H1 (cell line): ENCODE results near the gene XAB2. TPM values are rescaled to one million over a fixed set of nuclear protein-coding genes. Genes with fewer than 3 reads are reported as not detected.
A peak's percentile ranks its signal among the peaks of the same experiment; 100 is the strongest.

Source experiments
- CTCF ChIA-PET: fragments of 300-600 bp; sonication (Branson Sonifier 250); formaldehyde crosslinking; loops from one replicate; lab custom pipeline; 2021; ENCODE audit not compliant: partially characterized antibody; lab: Charles Lee
- POLR2A ChIA-PET: fragments of 300-600 bp; sonication (Branson Sonifier 250); formaldehyde crosslinking; loops from one replicate; lab custom pipeline; 2021; ENCODE audit warnings: inconsistent platforms; ENCODE audit not compliant: partially characterized antibody; lab: Charles Lee
- DNase-seq, 2 experiments: peaks; one replicate each; pipeline versions ENCODE4 v3.0.0 to v3.0.0-alpha.2; 2010 to 2022; ENCODE audit warnings: low spot score in 2 of 2, low read depth in 1 of 2, mixed read lengths in 1 of 2
- FAIRE-seq: peaks from 2 replicates; lab custom pipeline; 2011; peaks lifted over from hg19 to GRCh38; lab: Jason Lieb, UNC
- H2AFZ ChIP-seq: 2 replicates; pipeline ENCODE4 v1.8.1; 2012; ENCODE audit warnings: low read length, inconsistent platforms
- H2AK5ac ChIP-seq: 2 replicates; pipeline ENCODE4 v1.6.1; 2013; ENCODE audit warnings: low read depth, low read length
- H2BK120ac ChIP-seq: replicated peaks from 2 replicates; pipeline ENCODE3; 2013; ENCODE audit warnings: low read depth, low read length, inconsistent platforms
- H2BK12ac ChIP-seq: 2 replicates; pipeline ENCODE4 v1.6.1; 2013; ENCODE audit warnings: low read depth, low read length
- H2BK15ac ChIP-seq: 2 replicates; pipeline ENCODE4 v1.6.1; 2013; ENCODE audit warnings: low read length
- H2BK20ac ChIP-seq: 2 replicates; pipeline ENCODE4 v1.6.1; 2013; ENCODE audit warnings: low read length
- H2BK5ac ChIP-seq: 2 replicates; pipeline ENCODE4 v1.6.1; 2013; ENCODE audit warnings: low read depth, low read length
- H3K14ac ChIP-seq: 2 replicates; pipeline ENCODE4 v1.6.1; 2013; ENCODE audit warnings: inconsistent platforms; ENCODE audit not compliant: insufficient read length
- H3K18ac ChIP-seq: 2 replicates; pipeline ENCODE4 v1.6.1; 2013; ENCODE audit warnings: low read length; ENCODE audit errors: extremely low read depth
- H3K23ac ChIP-seq: 2 replicates; pipeline ENCODE4 v1.6.1; 2013; ENCODE audit warnings: inconsistent platforms; ENCODE audit not compliant: insufficient read length
- H3K23me2 ChIP-seq: 2 replicates; pipeline ENCODE4 v1.6.1; 2013; ENCODE audit warnings: low read depth, low read length
- H3K27ac ChIP-seq: 2 replicates; pipeline ENCODE4 v1.6.1; 2011; ENCODE audit warnings: low read depth, low read length, inconsistent platforms
- H3K27me3 ChIP-seq, 4 experiments: replicated peaks in 1 of 4; 1 replicate in 1 of 4; 2 replicates in 3 of 4; pipeline versions ENCODE4 v1.6.1 to v1.8.1; 2011 to 2013; ENCODE audit warnings: low read length in 3 of 4, mild to moderate bottlenecking in 3 of 4, inconsistent platforms in 2 of 4, mixed read lengths in 2 of 4, moderate library complexity in 1 of 4; ENCODE audit not compliant: control insufficient read depth in 3 of 4, insufficient read depth in 3 of 4; ENCODE audit errors: extremely low read depth in 1 of 4
- H3K36me3 ChIP-seq, 4 experiments: 2 replicates each; pipeline versions ENCODE4 v1.6.1 to v1.8.1; 2011 to 2013; ENCODE audit warnings: mild to moderate bottlenecking in 4 of 4, low read length in 3 of 4, moderate library complexity in 2 of 4, control low read depth in 1 of 4, inconsistent platforms in 1 of 4; ENCODE audit not compliant: insufficient read depth in 4 of 4, control insufficient read depth in 2 of 4
- H3K4ac ChIP-seq: replicated peaks from 2 replicates; pipeline ENCODE3; 2013; ENCODE audit warnings: low read length, low read depth, mixed read lengths, inconsistent platforms; ENCODE audit not compliant: insufficient read length
- H3K4me1 ChIP-seq, 4 experiments: replicated peaks in 1 of 4; 1 replicate in 1 of 4; 2 replicates in 3 of 4; pipeline versions ENCODE4 v1.6.1 to v1.8.1; 2011 to 2013; ENCODE audit warnings: low read length in 3 of 4, inconsistent platforms in 2 of 4, mixed read lengths in 1 of 4; ENCODE audit not compliant: insufficient read depth in 4 of 4, control insufficient read depth in 3 of 4
- H3K4me2 ChIP-seq, 2 experiments: 2 replicates each; pipeline versions ENCODE4 v1.6.1 to v1.8.1; 2011 to 2013; ENCODE audit warnings: low read depth in 2 of 2, low read length in 2 of 2, control low read depth in 1 of 2, inconsistent platforms in 1 of 2, mild to moderate bottlenecking in 1 of 2; ENCODE audit not compliant: insufficient read depth in 1 of 2
- H3K4me3 ChIP-seq, 4 experiments: fragments of 200-600, 300-600 bp in 1 of 4; sonication (generic), shearing (Covaris generic), sonication (Bioruptor Twin) in 1 of 4; 2 replicates each; pipeline versions ENCODE4 v1.5.1 to v1.8.1; 2011 to 2016; ENCODE audit warnings: low read length in 4 of 4, low read depth in 3 of 4, control low read depth in 2 of 4, inconsistent platforms in 2 of 4, mild to moderate bottlenecking in 2 of 4, mixed read lengths in 1 of 4, moderate library complexity in 1 of 4; ENCODE audit not compliant: insufficient read depth in 2 of 4; ENCODE audit errors: extremely low read depth in 1 of 4
- H3K56ac ChIP-seq: replicated peaks from 2 replicates; pipeline ENCODE3; 2013; ENCODE audit warnings: low read depth, mild to moderate bottlenecking, mixed read lengths, low read length, inconsistent platforms; ENCODE audit not compliant: insufficient read length
- H3K79me1 ChIP-seq: 2 replicates; pipeline ENCODE4 v1.6.1; 2013; ENCODE audit warnings: low read depth, low read length, control low read depth
- H3K79me2 ChIP-seq, 2 experiments: 2 replicates each; pipeline versions ENCODE4 v1.6.1 to v1.8.1; 2012 to 2013; ENCODE audit warnings: low read length in 2 of 2, mild to moderate bottlenecking in 2 of 2, inconsistent platforms in 1 of 2; ENCODE audit not compliant: insufficient read depth in 2 of 2, control insufficient read depth in 1 of 2
- H3K9ac ChIP-seq, 4 experiments: replicated peaks in 1 of 4; 1 replicate in 1 of 4; 2 replicates in 3 of 4; pipeline versions ENCODE4 v1.6.1 to v1.8.1; 2011 to 2013; ENCODE audit warnings: low read depth in 3 of 4, low read length in 3 of 4, control low read depth in 2 of 4, mild to moderate bottlenecking in 2 of 4, moderate library complexity in 2 of 4, inconsistent platforms in 1 of 4; ENCODE audit errors: extremely low read depth in 1 of 4
- H3K9me3 ChIP-seq, 2 experiments: 2 replicates each; pipeline versions ENCODE4 v1.6.1 to v1.8.1; 2012 to 2013; ENCODE audit warnings: mild to moderate bottlenecking in 2 of 2, moderate library complexity in 2 of 2, control low read depth in 1 of 2, inconsistent platforms in 1 of 2, low read depth in 1 of 2, low read length in 1 of 2, mixed read lengths in 1 of 2; ENCODE audit not compliant: insufficient read depth in 2 of 2
- H4K20me1 ChIP-seq, 2 experiments: replicated peaks in 1 of 2; 2 replicates each; pipeline versions ENCODE3 to v1.8.1; 2011 to 2013; ENCODE audit warnings: inconsistent platforms in 2 of 2, low read length in 2 of 2, mild to moderate bottlenecking in 1 of 2; ENCODE audit not compliant: insufficient read depth in 2 of 2, control insufficient read depth in 1 of 2
- H4K5ac ChIP-seq: 2 replicates; pipeline ENCODE4 v1.6.1; 2013; ENCODE audit warnings: low read length, low read depth, mixed read lengths, inconsistent platforms; ENCODE audit not compliant: insufficient read length
- H4K8ac ChIP-seq: 2 replicates; pipeline ENCODE4 v1.8.0; 2013; ENCODE audit warnings: mild to moderate bottlenecking, moderate library complexity, low read length, inconsistent platforms; ENCODE audit not compliant: insufficient read depth; ENCODE audit errors: extremely low read depth
- H4K91ac ChIP-seq: replicated peaks from 2 replicates; pipeline ENCODE3; 2013; ENCODE audit warnings: low read length, mixed read lengths, inconsistent platforms; ENCODE audit not compliant: insufficient read length
- ATF3 ChIP-seq: IDR thresholded peaks from 2 replicates; pipeline ENCODE4 v1.6.1; 2011; ENCODE audit warnings: low read depth, mild to moderate bottlenecking, low read length; ENCODE audit not compliant: insufficient read depth
- EZH2 ChIP-seq: fragments of 200-600 bp; sonication (generic); IDR thresholded peaks from 2 replicates; pipeline ENCODE4 v1.7.1; 2012; ENCODE audit warnings: low read depth, mild to moderate bottlenecking, moderate library complexity, low read length, inconsistent platforms; ENCODE audit not compliant: severe bottlenecking
- POLR2A ChIP-seq, 2 experiments: IDR thresholded peaks; 1 replicate in 1 of 2; 2 replicates in 1 of 2; pipeline ENCODE4 v1.6.1; 2011; ENCODE audit warnings: low read depth in 2 of 2, low read length in 2 of 2, mild to moderate bottlenecking in 2 of 2; ENCODE audit errors: control extremely low read depth in 1 of 2
- WGBS, 2 experiments: shearing (Covaris generic) in 1 of 2; methylation state at CpG; one replicate each; pipeline versions ENCODE4 v1.1.6 to v1.1.7; 2013 to 2015; ENCODE audit warnings: low lambda C conversion rate in 2 of 2, mixed read lengths in 2 of 2, inconsistent platforms in 1 of 2, low coverage in 1 of 2, missing lambda C conversion rate in 1 of 2; ENCODE audit not compliant: insufficient replicate concordance in 2 of 2, insufficient coverage in 1 of 2, insufficient read length in 1 of 2; ENCODE audit errors: extremely low coverage in 1 of 2, missing lambda C conversion rate in 1 of 2; 5-methylcytosine and 5-hydroxymethylcytosine counted together
- polyA plus RNA-seq, 7 experiments: library from polyadenylated mRNA; depleted of rRNA in 3 of 7; stranded (reverse) in 5 of 7; unstranded in 2 of 7; fragments of >200 nt in 5 of 7; fragments of 200-250 nt in 2 of 7; gene quantifications; 1 replicate in 5 of 7; 2 replicates in 1 of 7; 4 replicates in 1 of 7; pipeline versions ENCODE4 v1.2.1 to v1.2.3, GENCODE V29; 2011 to 2013; ENCODE audit warnings: missing spikeins in 2 of 7, mixed read lengths in 2 of 7
- total RNA-seq: library from RNA; stranded (reverse); fragmentation: NEBNext Ultra II Directional; extraction: Animal tissue kit (Norgen Biotek cat#: 25700); gene quantifications from 2 replicates; pipeline ENCODE4 v1.2.1, GENCODE V29; 2021

Gene XAB2
- total and polyA plus RNA-seq, 2 of the 8 experiments (the other 6 are each of a cell fraction or from before 2014, with no cell fraction given), result 48.2 to 49.4 TPM

GRCh38 chr19:7632340-7633203 is 3.2 kb upstream of the XAB2 start:
- Histone ChIP-seq H2BK12ac (no peak overlapping the region), H3K79me1 (peaks cover 18% of the 10 kb centered on the region), H4K20me1 (peaks cover 3 to 8% of the 10 kb centered on the region in 2 experiments), H3K9me3 (no peaks in the 10 kb centered on the region), H3K4me1 (peaks cover 0 to 12% (median 5%) of the 10 kb centered on the region in 4 experiments; a peak in 4 of 7 replicates), H2BK120ac (no peak overlapping the region), H2AK5ac (no peak overlapping the region), H3K9ac (no peak overlapping the region), H3K4me2 (no peak overlapping the region), H3K56ac (no peak overlapping the region), H3K23ac (no peak overlapping the region), H3K79me2 (peaks cover 10 to 31% of the 10 kb centered on the region in 2 experiments; a peak in 3 of 4 replicates), H3K23me2 (peaks cover 14% of the 10 kb centered on the region), H3K4ac (no peak overlapping the region), H2AFZ (no peak overlapping the region), H2BK15ac (no peak overlapping the region), H3K18ac (no peak overlapping the region), H4K91ac (no peak overlapping the region), H3K27ac (no peak overlapping the region), H3K4me3 (no peak overlapping the region), H2BK5ac (no peak overlapping the region), H3K14ac (no peak overlapping the region), H3K27me3 (peaks cover 3 to 19% (median 16%) of the 10 kb centered on the region in 4 experiments), H2BK20ac (no peak overlapping the region), H4K8ac (no peak overlapping the region), H4K5ac (no peak overlapping the region), H3K36me3 (no peaks in the 10 kb centered on the region; a peak in 2 of 8 replicates)
- CTCF ChIA-PET, result interaction anchor here (0.7 to 1.6 kb wide), 4 partner anchors 26 to 167 kb away, joined by 3 to 7 read pairs (median 4); partner anchors contain the start of gene TRAPPC5
- WGBS, 2 experiments, result 92% methylated on average over 34 of the region's 40 CpGs; no CpG with 5 or more reads in 1 of the 2 experiments
- POLR2A ChIA-PET, result interaction anchor here (0.8 to 5.7 kb wide), 4 partner anchors 9 to 14 kb away, joined by 3 to 34 read pairs (median 5); no protein-coding TSS in a partner anchor
- DNase-seq (no peak), FAIRE-seq (no peak)
- TF ChIP-seq ATF3 (no peak), POLR2A (IDR thresholded peaks at IDR 0.05; ENCODE audit: control extremely low read depth in 1 of 2, low read depth in 2 of 2, low read length in 2 of 2) (peak in 1 of 2 experiments; percentile 22; a peak in 1 of 3 replicates), EZH2 (no peak)
